HG03108 (cell line): ENCODE results near the gene PRDM7.
A peak's percentile ranks its signal among the peaks of the same experiment; 100 is the strongest.

Experiments used
- ATAC-seq: cut with Tn5 transposase; IDR thresholded peaks from one replicate; pipeline ENCODE4 v1.9.1; 2021; ENCODE audit warnings: moderate library complexity; ENCODE audit not compliant: unreplicated experiment

Gene PRDM7

DNA sequence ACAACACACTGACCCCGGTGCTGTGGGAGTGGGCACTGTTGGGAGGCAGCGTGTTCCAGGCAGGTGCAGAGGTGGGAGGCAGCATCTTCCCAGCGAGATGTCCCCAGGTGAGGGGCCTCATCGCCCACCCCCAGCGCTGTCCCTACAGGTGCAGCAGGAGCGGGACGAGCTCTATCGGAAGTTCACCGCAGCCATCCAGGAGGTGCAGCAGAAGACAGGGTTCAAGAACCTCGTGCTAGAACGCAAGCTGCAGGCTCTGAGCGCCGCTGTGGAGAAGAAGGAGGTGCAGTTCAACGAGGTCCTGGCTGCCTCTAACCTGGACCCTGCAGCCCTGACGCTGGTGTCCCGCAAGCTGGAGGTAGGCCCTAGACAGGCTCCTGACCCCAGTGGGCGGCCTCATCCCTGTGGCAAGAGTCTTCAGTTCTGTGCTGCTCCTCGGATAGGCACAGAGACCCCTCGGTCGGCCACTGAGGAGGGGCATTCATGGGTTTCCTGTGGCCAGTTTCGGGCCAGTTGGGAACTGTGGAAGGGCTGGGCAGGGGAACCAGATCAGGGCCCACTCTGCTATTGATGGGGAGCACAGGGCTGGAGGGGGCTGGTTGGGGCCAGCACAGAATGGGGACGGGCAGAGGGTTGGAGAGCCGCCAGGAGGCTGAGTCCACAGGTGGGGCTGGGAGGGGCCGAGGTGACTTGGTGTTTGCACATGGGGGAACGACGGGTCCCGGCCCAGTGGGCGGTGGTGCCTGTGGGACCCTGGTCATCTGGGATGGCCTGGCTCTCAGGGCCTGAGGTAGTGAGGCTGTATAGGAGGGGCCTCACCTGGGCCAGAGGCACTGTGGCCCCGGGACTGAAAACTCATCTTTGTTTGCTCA is 36.7 kb downstream of the PRDM7 start:
- ATAC-seq, result no peak

DNA sequence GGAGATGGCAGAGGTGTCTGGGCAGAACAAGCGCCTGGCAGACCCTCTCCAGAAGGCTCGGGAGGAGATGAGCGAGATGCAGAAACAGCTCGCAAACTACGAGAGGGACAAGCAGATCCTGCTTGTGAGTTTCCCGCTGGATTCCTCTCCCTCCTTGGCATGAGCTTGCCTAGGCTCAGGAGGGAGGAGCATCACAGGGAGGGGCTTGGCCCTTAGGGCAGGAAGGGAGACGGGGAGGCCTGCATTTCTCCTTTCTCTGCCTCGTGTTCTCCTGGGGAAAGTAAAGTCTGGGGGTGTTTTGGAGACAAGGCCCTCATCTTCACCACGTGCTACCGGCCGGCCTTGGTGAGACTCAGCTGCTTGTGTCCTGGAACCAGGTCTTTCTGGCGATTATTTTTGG is 39.9 kb downstream of the PRDM7 start:
- no peak for ATAC-seq

DNA sequence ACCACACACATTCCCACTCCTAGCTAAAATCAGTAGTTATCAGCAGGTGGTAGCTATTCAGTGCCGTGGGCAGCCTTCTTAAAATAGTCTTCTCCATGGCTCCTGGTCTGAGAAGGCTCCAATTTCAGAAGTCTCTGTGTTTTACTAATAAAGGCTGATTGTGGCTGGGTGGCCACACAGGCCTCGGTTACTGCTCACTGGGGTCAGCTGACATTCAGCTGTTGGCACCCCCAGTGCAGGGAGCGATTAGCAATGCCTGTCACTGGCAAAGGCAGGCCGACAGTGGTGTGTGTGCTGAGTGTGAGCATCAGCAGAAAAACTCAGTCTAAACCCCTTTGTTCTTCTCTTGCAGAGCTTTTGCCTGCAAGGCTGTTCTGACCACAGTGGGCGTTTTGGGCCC is 41.2 kb downstream of the PRDM7 start:
- ATAC-seq, result no peak

DNA sequence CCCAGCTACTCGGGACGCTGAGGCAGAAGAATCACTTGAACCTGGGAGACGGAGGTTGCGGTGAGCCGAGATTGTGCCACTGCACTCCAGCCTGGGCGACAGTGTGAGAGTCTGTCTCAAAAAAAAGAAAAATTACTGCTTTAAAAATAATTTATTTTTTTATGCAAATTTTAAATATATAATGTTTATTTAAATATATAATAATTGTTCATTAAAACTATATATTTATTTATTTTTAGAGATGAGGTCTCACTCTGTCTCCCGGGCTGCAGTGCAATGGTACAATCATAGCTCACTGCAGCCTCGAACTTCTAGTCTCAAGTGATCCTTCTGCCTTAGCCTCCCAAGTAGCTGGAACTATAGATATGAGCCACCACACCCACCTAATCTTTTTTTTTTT is 42.6 kb downstream of the PRDM7 start:
- no peak for ATAC-seq

DNA sequence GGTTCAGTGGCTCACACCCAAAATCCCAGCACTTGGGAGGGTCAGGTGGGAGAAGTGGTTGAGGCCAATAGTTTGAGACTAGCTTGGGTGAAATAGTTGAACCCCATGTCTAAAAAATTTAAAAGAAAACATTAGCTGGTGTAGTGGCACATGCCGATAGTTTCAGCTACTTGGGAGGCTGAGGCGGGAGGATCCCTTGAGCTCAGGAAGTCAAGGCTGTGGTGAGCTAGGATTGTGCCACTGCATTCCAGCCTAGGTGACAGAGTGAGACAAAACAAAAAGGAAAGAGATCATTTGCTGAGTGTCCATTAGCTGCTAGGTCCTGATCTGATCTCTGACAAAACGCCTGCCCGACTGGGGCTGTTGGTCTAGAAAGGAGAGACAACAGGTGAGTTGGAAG is 43.7 kb downstream of the PRDM7 start:
- no peak for ATAC-seq

DNA sequence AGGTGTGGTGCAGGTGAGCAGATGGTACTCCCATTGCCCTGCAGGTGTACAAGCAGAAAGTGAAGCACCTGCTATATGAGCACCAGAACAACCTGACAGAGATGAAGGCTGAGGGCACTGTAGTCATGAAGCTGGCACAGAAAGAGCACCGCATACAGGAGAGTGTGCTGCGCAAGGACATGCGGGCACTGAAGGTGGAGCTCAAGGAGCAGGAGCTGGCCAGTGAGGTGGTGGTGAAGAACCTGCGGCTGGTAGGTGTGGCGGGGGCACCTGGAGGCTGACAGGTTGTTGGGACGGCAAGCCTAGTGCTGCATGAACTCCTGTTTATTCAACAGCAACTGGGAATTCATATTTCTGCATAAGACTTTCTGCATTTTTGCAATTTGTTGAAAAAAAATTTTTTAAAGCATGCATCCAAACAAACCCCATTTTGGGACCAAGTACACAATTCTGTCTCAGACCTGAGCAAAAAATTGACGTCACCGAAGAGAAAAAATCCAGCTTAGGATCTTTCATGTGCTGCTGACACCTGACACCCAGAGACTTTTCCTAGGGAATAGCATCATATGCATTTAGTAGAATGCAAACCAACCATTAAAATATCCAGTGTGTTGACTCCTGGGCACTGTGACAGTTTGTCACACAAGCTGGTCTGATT is 44.3 kb downstream of the PRDM7 start:
- no peak for ATAC-seq

DNA sequence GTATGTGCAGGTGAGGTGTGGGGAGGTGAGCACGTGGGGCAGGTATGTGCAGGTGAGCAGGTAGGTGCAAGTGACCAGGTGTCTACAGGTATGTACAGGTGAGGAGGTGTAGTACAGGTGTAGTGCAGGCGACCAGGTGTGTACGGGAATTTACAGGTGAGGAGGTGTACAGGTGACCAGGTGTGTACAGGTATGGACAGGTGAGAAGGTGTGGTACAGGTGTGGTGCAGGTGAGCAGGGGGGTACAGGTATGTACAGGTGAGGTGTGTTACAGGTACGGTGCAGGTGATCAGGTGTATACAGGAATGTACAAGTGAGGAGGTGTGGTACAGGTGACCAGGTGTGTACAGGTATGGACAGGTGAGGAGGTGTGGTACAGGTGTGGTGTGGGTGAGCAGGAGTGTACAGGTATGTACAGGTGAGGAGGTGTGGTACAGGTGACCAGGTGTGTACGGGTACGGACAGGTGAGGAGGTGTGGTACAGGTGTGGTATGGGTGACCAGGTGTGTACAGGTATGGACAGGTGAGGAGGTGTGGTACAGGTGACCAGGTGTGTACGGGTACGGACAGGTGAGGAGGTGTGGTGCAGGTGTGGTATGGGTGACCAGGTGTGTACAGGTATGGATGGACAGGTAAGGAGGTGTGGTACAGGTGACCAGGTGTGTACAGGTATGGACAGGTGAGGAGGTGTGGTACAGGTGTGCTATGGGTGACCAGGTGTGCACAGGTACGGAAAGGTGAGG is 45.0 kb downstream of the PRDM7 start:
- no peak for ATAC-seq

DNA sequence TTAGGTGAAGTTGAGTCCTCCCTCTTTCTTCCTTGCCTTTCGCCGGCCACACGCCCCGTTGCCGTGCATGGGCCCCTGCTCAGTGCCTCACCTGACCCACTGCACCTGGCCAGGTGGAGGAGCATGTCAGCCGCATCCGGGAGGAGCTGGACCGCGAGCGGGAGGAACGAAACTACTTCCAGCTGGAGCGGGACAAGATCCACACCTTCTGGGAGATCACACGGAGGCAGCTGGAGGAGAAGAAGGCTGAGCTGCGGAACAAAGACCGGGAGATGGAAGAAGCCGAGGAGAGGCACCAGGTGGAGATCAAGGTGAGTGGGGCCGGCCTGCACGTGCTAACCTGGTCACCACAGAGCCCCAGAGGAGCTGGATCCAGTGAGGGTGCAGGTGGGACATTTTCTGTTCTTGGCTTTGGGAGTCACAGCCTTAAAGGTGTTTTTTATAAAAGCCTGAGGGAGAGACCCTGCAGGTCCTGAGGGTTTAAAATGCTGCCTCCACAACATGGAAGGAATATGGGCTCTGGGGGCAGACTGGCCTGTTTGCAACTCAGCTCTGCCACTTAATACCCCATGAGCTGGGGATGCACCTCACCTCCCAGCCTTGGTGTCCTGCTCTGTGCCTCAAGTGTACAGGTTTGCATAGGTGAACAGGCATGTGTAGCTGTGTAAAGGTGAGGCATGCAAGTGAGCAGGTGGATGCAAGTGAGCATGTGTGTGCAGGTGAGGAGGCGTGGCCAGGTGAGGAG is 45.8 kb downstream of the PRDM7 start:
- no peak for ATAC-seq

DNA sequence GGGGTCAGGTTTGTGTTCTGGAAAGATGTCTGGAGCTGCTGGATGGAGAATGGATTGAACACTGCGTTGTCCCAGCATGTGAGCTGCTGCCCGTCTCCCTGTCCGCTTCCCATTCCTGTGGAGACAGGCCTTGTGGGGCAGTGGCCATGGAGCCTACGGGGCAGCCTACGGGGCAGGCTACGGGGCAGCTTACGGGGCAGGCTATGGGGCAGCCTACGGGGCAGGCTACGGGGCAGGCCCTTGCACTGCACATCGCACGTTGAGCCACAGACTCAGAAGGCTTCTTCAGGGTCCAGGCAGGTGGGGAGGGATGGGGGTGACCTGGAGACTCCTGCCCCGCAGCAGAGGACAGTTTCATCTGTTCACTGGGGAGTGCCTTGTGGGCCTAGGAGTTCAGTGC is 48.1 kb downstream of the PRDM7 start:
- no peak for ATAC-seq

DNA sequence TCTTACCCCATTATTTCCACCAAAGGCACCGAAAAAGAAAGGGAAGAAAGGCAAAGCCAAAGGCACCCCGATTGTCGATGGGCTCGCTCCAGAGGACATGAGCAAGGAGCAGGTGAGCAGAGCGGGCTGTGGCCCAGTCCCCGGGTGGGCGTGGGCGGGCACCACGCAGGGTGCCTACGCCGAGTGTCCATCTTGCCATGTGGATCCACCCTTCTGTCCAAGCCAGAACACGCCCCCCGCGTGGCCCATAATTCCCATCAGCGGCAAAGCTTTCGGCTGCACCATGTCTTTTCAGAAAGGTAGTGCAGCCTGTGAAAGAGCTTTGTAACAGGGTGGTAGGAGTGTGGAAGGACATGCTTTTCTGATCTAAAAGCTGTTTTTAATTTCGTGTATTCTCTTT is 49.5 kb downstream of the PRDM7 start:
- ATAC-seq, result no peak

DNA sequence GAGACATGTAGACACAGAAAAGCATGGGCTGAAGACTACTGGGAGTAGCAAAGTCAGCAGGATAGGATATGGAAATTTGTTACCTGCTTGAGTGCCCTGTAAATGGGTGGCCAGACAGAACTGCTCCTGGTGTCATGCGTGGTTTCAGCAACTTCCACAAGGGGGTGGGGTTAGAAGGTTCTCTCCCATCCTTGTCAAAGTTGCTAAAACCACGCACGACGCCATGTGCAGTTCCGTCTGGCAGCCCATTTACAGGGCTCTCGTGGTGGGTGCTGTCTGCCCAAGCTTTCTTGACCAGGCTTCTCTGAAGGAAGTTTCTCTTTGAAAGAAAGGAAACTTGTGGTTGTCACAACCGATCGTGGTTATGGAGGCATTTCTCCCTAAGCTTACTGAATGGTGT is 51.0 kb downstream of the PRDM7 start:
- ATAC-seq, result no peak

DNA sequence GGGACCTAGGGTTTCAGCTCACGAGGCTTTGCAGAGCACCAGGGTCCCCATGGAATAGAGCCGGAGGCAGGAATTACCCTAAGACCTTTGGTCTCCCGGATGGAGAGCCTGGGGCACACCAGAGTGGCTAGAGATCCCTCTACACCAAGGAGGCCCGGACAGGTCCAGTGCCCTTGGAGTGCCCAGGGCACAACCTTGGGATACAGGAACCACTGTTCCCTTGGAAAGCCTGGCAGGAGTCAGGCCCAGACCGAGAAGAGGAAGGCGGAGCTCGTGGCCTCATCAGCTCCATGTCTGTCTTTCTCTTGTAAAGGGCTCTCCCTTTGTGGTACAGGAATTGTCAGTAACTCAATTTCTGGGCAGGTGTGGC is 54.1 kb downstream of the PRDM7 start:
- ATAC-seq, result no peak

DNA sequence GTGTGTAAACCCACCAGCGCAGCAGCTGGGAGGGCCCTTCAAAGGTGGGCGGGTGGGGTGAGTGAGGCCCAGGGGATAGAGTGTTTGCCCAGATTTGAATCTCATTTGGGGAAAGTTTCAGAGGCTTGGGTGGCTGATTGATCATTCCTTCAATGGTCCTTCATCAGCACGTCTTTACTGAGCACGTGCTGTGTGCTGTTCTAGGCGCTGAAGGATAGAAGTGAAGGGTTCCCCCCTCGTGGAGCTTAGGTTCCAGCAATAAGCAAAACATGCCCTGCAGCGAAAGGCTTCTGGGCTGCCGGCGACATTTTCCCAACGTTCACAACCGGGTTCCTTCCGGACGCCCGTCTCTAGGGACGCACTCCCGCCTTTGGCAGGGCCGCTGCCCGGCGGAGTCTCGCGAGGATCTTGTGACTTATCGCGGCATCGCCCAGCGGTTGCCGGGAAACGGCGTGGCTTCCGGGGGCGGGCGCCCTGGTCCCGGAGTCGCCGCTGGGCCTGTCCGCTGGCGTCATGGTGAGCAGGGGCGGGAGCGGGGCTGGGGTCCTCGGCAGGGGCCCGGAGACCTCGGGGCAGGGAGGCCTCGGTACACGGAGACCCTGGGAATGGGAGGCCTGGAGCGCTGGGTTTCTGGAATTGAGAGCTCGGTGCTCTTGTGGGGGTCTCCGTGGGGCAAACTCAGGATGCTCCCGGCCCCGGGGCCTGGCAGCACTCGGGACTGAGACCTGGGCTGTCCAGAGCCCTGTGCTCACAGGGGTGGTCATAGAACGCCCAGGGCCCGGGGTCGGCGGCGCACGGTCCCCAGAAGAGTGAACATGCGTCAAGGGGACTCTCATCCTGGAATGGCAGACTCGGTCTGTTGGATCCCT is 54.7 kb downstream of the PRDM7 start:
- ATAC-seq, result peak; percentile 59

DNA sequence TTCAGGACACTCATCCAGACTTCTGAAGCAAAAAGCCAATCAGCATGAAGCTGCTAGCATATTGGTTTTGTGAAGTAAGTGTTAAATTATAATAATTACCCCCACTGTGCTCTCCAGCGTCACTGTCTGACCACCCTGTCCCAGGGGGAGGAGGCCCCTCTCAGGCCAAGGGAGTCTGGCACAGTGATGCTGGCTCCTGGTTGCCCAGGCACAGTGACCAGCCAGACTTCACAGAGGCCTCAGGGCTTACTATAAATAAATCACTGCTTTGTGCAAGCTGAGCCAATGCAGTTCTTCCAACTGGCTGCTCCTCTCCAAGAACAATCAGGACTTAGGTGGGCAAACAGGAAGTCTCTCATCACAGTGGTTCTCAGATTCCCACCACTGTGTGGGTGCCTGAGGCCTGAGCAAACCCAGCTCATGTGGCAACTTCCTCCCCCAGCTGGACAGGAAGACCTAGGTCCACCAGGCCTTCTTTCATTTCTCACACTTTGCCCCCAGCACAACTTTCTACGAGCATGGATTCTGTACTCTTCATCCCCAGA is 56.2 kb downstream of the PRDM7 start:
- no peak for ATAC-seq

DNA sequence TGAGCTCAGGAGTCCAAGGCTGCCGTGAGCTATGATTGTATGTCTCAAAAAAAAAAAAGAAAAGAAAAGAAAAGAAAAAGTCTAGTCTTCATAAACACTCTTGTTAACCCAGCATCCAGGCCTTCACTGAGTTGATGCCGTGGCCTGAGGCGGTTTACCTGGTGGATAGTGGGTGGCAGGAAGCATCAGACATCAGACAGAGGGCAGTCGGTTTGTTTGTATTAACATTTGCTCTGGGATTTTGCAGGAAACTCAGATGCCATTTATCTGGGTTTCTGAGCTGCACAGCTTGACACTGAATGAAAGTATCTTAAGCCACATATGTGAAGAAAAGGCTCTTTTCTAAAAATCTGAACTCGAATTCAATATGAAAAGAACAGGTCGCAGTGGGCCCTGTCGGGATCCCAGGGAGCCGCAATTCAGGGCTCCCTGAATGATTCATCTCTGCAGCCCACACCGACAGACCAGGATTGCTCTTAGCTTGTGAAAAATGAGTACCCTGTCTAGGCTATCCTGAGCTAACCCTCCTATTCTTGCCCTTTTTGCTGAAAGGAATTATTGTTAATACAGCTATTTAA is 56.8 kb downstream of the PRDM7 start:
- no peak for ATAC-seq

DNA sequence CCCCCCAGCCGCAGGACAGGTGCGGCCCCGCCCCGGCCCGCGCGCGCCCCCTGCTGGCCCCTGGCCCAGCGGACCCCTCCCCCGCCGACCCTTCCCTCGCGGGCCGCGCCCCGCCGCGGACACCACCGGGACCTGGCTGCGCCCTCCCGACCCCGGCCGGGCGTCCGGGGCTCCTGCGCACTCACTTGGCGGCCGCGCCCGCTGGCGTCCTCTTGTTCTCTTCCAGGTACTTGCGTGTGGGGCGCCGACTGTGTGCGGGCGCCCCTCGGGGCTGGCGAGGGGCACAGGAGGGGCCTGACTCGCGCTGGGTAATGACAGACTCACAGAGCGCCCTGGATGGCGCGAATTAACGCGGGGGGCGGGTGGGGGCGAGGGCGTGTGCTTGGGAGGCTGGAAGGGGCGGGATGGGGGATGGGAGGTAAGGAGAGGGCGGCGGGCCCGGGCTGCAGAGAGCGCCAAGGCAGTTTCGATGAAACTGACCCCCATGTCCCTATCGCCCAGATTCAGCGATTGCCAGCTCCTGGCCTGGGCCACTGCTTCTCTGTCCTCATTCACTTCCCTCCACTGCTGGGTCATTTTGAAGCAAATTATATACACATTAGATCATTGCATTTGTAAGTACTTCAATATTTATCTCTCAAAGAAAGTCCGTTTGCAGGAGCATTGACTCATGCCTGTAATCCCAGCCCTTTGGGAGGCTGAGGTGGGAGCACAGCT is 57.4 kb downstream of the PRDM7 start:
- ATAC-seq, result no peak

DNA sequence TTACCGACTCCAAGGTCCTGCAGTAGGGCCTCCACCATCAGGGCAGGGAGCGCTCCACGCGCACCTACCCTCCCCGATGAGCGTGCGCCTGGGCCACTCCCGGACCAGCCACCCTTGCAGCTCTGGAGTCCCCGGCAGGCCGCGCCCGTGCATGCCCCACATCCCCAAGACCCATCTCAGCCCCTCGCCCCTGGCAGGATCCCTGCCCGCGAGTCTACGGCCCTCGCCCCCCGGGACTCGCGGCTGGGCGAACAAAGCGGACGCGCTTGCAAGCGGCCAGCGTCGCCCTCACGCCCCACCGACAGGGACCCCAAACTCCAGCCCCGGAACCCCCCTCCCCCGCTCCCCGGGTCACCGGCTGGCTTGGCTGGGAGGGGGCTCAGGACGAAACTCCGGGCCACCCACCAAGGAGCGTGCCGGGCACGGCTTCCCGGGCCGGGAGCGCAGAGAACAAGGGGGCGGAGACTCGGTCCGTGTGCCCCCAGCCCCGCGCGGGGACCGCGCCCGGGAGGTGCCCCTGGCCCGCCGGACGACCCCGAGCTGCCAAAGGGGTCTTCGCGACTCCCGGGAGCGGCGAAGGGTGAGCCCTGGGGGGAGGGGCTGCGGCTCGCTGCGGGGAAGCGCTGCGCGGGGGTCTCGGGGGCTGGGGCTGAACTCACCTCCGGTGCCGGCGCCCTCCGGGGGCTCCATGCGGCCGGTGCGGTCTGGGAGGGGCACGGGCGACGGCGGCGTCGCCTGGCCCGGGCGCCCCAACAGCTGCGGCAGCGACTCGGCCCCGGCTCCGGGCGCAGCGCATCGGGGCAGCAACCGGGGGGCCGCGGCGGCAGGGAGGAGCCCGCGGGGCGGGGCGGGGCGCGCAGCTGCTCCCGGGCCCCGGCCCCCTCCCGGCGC is 58.2 kb downstream of the PRDM7 start, which contains the start of gene DBNDD1:
TSS of gene DBNDD1 (minus strand) at position 805 of the 891 bp plus-strand sequence. CDS start at position 690, 115 bp downstream.
- no peak for ATAC-seq

DNA sequence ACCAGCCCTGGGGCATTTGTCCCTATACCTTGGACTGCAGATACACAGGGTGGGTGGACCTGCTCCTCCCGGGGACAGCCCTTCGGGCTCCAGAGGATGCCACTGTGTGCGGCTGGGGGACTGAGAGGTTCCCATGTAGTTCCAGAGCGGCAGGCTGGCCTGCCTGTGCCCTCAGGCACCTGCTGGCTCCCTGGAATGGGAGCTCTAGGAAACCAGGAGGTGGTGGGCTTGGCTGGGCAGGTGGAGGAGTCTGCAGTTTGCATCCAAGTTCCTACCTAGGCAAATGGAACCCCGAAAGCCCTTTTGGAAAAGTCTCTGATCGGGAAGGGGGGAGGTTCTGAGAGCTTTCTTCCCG is 58.9 kb downstream of the PRDM7 start:
- ATAC-seq, result no peak
